Kidney (tissue), 14 donors: Measurements from ENCODE around the gene ZNF750. TPM values are rescaled to one million over a fixed set of nuclear protein-coding genes. Genes with fewer than 3 reads are reported as not detected.

Experiments used
- DNase-seq, 5 donors: peaks; one replicate each; pipeline ENCODE4 v3.0.0-alpha.2; 2013 to 2020
- FAIRE-seq: peaks from 2 replicates; lab custom pipeline; 2012; peaks lifted over from hg19 to GRCh38; lab: Jason Lieb, UNC
- H3K27ac ChIP-seq, 2 donors: one replicate each; pipeline ENCODE4 v1.7.0; 2013; ENCODE audit warnings: low read depth in 2 of 2, low read length in 2 of 2, inconsistent platforms in 1 of 2
- H3K27me3 ChIP-seq: one replicate; pipeline ENCODE4 v1.7.1; 2013; ENCODE audit warnings: low read length, inconsistent platforms; ENCODE audit not compliant: control insufficient read depth, insufficient read depth
- H3K36me3 ChIP-seq, 3 donors: one replicate each; pipeline versions ENCODE4 v1.7.0 to v1.7.1; 2013; ENCODE audit warnings: low read length in 3 of 3, control low read depth in 1 of 3, inconsistent platforms in 1 of 3; ENCODE audit not compliant: insufficient read depth in 3 of 3, control insufficient read depth in 2 of 3
- H3K4me1 ChIP-seq, 3 donors: one replicate each; pipeline versions ENCODE4 v1.7.0 to v1.7.1; 2013; ENCODE audit warnings: low read length in 3 of 3, inconsistent platforms in 1 of 3, low read depth in 1 of 3; ENCODE audit not compliant: control insufficient read depth in 2 of 3, insufficient read depth in 2 of 3
- H3K4me3 ChIP-seq, 3 donors: one replicate each; pipeline versions ENCODE4 v1.7.0 to v1.8.1; 2013; ENCODE audit warnings: low read length in 3 of 3, control low read depth in 1 of 3, inconsistent platforms in 1 of 3
- H3K9ac ChIP-seq, 3 donors: one replicate each; pipeline versions ENCODE4 v1.7.0 to v1.7.1; 2013; ENCODE audit warnings: low read length in 3 of 3, control low read depth in 1 of 3, inconsistent platforms in 1 of 3
- H3K9me3 ChIP-seq, 3 donors: one replicate each; pipeline versions ENCODE4 v1.7.0 to v1.7.1; 2013; ENCODE audit warnings: low read length in 3 of 3, control low read depth in 1 of 3, inconsistent platforms in 1 of 3; ENCODE audit not compliant: control insufficient read depth in 2 of 3, insufficient read depth in 1 of 3
- CTCF ChIP-seq: IDR thresholded peaks from 3 replicates; pipeline ENCODE4 v1.5.1; 2012; ENCODE audit warnings: mild to moderate bottlenecking, moderate library complexity, borderline replicate concordance; ENCODE audit not compliant: insufficient read depth; ENCODE audit errors: extremely low read depth
- intact Hi-C: fragments of 100-400 bp; cut with DNase I; formaldehyde crosslinking; loops from one replicate; pipeline ENCODE4 v1.11.1; 2022
- polyA plus RNA-seq: library from polyadenylated mRNA; stranded (reverse); fragments of 350-450 nt; fragmentation: Illumina TruSeq; extraction: RNeasy Lipid Tissue Mini Kit (QIAGEN cat#74804); gene quantifications from one replicate; pipeline ENCODE4 v1.2.3, GENCODE V29; 2014; ENCODE audit warnings: low read depth, low replicate concordance; ENCODE audit not compliant: insufficient read depth
- total RNA-seq: library from RNA; stranded (reverse); fragmentation: NEBNext Ultra II Directional; extraction: Animal tissue kit (Norgen Biotek cat#: 25700); gene quantifications from one replicate; pipeline ENCODE4 v1.2.1, GENCODE V29; 2021
- donor health status: control.
- donor health status: control.
- donor health status: control.
- donor health status: control.
- donor health status: control.
- donor health status: DM: yes; HTN: yes; CAD: no.
- donor health status: Normal renal cell carcinoma (clear cell type).

ZNF750 gene
- total and polyA plus RNA-seq, 2 donors from 2014 or later = 0.25 to 0.30 TPM

GRCh38 chr17:82870091-82870491 lies 30.3 kb upstream of the ZNF750 start:
- H3K27me3 ChIP-seq = no peaks in the 10 kb centered on the region
- no peak for TF ChIP-seq CTCF
- no peak overlapping the region for H3K9ac ChIP-seq
- peaks cover 0 to 5% (median 0%) of the 10 kb centered on the region in 3 donors for H3K4me1 ChIP-seq
- no peaks in the 10 kb centered on the region for H3K9me3 ChIP-seq
- H3K4me3 ChIP-seq = no peak overlapping the region
- peak in 1 of 5 donors; percentile 48 for DNase-seq
- H3K27ac ChIP-seq = no peak overlapping the region
- H3K36me3 ChIP-seq = peaks cover 0 to 10% (median 3%) of the 10 kb centered on the region in 3 donors
- no peak for FAIRE-seq
- intact Hi-C loops = no loop called here

GRCh38 chr17:82869536-82869935 lies 29.7 kb upstream of the ZNF750 start:
- FAIRE-seq = no peak
- H3K27me3 ChIP-seq = no peaks in the 10 kb centered on the region
- TF ChIP-seq CTCF = no peak
- H3K4me3 ChIP-seq = no peak overlapping the region
- H3K9me3 ChIP-seq = no peaks in the 10 kb centered on the region
- H3K9ac ChIP-seq = no peak overlapping the region
- H3K36me3 ChIP-seq = peaks cover 0 to 10% (median 3%) of the 10 kb centered on the region in 3 donors
- H3K27ac ChIP-seq = no peak overlapping the region
- H3K4me1 ChIP-seq = peaks cover 0 to 5% (median 0%) of the 10 kb centered on the region in 3 donors
- intact Hi-C loops = no loop called here
- DNase-seq = peak in 1 of 5 donors; percentile 49

- H3K9ac ChIP-seq = no peak overlapping the region
- no peak overlapping the region for H3K27ac ChIP-seq
- H3K36me3 ChIP-seq = peaks cover 0 to 10% (median 3%) of the 10 kb centered on the region in 3 donors
- DNase-seq (peak in 1 of 5 donors; percentile 33), FAIRE-seq (no peak)
- H3K4me3 ChIP-seq = no peak overlapping the region
- H3K9me3 ChIP-seq = no peaks in the 10 kb centered on the region
- H3K4me1 ChIP-seq = peaks cover 0 to 5% (median 0%) of the 10 kb centered on the region in 3 donors
- H3K27me3 ChIP-seq = no peaks in the 10 kb centered on the region
- intact Hi-C loops = no loop called here
- TF ChIP-seq CTCF = no peak
These were observed 28.9 kb upstream of the ZNF750 start for GRCh38 chr17:82868715-82869131.
